Esophagus (tissue), 2 donors: ENCODE data around the gene OR2Z1. TPM values are rescaled to one million over a fixed set of nuclear protein-coding genes. Genes with fewer than 3 reads are reported as not detected.

Source experiments
- H3K27ac ChIP-seq, 2 donors: one replicate each; pipeline ENCODE4 v1.5.1; 2013; ENCODE audit warnings: low read depth in 2 of 2, mild to moderate bottlenecking in 2 of 2, inconsistent platforms in 1 of 2, low read length in 1 of 2, moderate library complexity in 1 of 2
- H3K27me3 ChIP-seq, 2 donors: one replicate each; pipeline ENCODE4 v1.6.1; 2013; ENCODE audit warnings: low read length in 2 of 2, control low read depth in 1 of 2, mild to moderate bottlenecking in 1 of 2; ENCODE audit not compliant: insufficient read depth in 2 of 2, control insufficient read depth in 1 of 2
- H3K36me3 ChIP-seq, 2 donors: one replicate each; pipeline ENCODE4 v1.6.1; 2013; ENCODE audit warnings: low read length in 1 of 2; ENCODE audit not compliant: control insufficient read depth in 2 of 2, insufficient read depth in 2 of 2
- H3K4me1 ChIP-seq, 2 donors: one replicate each; pipeline ENCODE4 v1.6.1; 2013; ENCODE audit warnings: low read length in 1 of 2; ENCODE audit not compliant: control insufficient read depth in 2 of 2, insufficient read depth in 2 of 2
- H3K4me3 ChIP-seq, 2 donors: one replicate each; pipeline ENCODE4 v1.5.1; 2013; ENCODE audit warnings: low read length in 2 of 2, mild to moderate bottlenecking in 2 of 2, low read depth in 1 of 2, moderate library complexity in 1 of 2
- H3K9me3 ChIP-seq, 2 donors: one replicate each; pipeline ENCODE4 v1.6.1; 2013; ENCODE audit warnings: mild to moderate bottlenecking in 2 of 2, low read depth in 1 of 2, low read length in 1 of 2, moderate library complexity in 1 of 2; ENCODE audit not compliant: control insufficient read depth in 2 of 2, insufficient read depth in 1 of 2
- WGBS, 2 donors: extraction: QIAGEN DNeasy Blood & Tissue Kit; methylation state at CpG; one replicate each; pipeline ENCODE4 v1.1.7; 2013; 5-methylcytosine and 5-hydroxymethylcytosine counted together
- polyA plus RNA-seq, 2 donors: library from polyadenylated mRNA; stranded (reverse); fragments of 200-250 nt; gene quantifications; one replicate each; pipeline ENCODE4 v1.2.3, GENCODE V29; 2013
- donor health status: healthy with polysubstance abuse.
- donor health status: Bipolar disorder and iron deficiency.

Gene OR2Z1, protein sequence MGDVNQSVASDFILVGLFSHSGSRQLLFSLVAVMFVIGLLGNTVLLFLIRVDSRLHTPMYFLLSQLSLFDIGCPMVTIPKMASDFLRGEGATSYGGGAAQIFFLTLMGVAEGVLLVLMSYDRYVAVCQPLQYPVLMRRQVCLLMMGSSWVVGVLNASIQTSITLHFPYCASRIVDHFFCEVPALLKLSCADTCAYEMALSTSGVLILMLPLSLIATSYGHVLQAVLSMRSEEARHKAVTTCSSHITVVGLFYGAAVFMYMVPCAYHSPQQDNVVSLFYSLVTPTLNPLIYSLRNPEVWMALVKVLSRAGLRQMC
- polyA plus RNA-seq, result not detected

DNA sequence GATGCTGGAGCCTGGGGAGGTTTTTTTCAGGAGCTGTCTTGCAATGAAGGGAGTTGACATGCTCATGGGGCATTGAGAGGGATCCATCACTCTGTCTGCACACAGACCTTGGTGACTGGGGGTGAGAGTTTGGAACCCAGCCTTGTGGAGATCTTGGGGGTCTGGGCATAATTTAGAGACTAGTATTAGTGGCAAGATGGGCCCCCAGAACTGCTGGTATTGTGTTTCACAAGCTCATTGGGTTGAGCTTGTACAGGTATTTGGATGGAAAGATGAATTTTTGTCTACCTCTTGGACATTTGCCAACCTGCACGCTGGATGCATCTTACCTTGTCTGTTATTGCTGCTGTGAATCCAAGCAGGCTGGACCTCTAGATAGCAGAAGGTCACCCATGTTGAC is at the start of gene OR2Z1:
OR2Z1 (plus strand) TSS at position 301 of the 400 bp plus-strand sequence. CDS start 9,395 bp downstream, outside the sequence.
- H3K27me3 ChIP-seq, result no peaks in the 10 kb centered on the region
- no peaks in the 10 kb centered on the region for H3K36me3 ChIP-seq
- 50 to 72% methylated on average over 1 of the region's 1 CpG for WGBS, 2 donors
- H3K4me1 ChIP-seq, result no peaks in the 10 kb centered on the region
- H3K9me3 ChIP-seq, result no peaks in the 10 kb centered on the region
- no peak within 1 kb of the TSS for H3K27ac ChIP-seq
- no peak within 1 kb of the TSS for H3K4me3 ChIP-seq

DNA sequence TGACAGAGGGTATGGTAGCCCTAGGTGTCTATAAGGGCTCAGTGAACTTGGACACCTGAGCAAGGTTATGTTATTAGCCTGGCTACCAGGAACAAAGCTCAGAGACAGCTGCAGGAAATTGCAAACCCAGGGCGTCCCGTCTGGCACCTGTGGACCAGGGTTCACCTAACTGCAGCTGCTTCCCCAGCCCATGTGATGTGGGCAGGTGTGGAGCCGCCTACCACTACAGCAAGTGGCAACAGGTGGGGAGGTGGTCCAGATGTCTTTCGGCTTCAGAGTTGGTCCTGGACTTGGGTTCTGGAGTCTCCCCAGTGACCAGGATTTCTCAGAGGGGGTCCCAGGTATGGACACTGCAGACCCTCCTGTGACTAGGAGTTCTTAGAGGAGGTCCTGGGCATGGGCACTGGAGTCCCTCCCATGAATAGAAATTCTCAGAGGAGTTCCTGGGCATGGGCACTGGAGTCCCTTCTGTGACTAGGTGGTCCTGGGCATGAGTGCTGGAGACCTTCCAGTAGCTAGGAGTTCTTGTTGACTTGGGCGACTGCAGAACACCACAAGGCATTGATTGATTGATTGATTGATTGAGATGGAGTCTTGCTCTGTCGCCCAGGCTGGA is 48.0 kb upstream of the OR2Z1 start:
- no peaks in the 10 kb centered on the region for H3K27me3 ChIP-seq
- no peak overlapping the region for H3K27ac ChIP-seq
- H3K4me1 ChIP-seq, result no peaks in the 10 kb centered on the region
- no peak overlapping the region for H3K4me3 ChIP-seq
- H3K9me3 ChIP-seq, result peaks cover 0 to 2% of the 10 kb centered on the region in 2 donors
- 66 to 73% methylated on average over 6 of the region's 6 CpGs for WGBS, 2 donors
- no peaks in the 10 kb centered on the region for H3K36me3 ChIP-seq

DNA sequence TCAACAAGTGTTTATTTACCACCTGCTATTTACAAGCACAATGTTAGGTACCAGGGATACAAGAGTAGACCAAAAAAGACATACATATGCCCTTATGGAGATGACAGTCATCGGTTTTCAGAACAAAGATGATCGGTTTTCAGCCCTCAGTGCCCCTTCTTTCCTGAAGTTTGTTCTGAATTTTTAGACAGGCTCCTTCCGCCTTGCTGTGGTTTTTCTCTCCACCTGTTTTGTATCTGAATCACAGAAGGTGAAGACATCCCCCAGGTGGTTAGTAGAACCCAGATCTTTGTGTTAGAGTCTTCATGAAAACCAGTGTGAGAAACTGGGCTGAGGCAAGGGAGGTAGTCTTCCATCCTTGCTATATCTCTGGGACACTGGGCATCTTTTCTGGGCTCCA is 46.4 kb upstream of the OR2Z1 start:
- Histone ChIP-seq H3K4me3 (no peak overlapping the region), H3K4me1 (no peaks in the 10 kb centered on the region), H3K27ac (no peak overlapping the region), H3K36me3 (no peaks in the 10 kb centered on the region), H3K9me3 (peaks cover 0 to 3% of the 10 kb centered on the region in 2 donors), H3K27me3 (no peaks in the 10 kb centered on the region)
- WGBS, 2 donors, result 60 to 79% methylated on average over 3 of the region's 3 CpGs

DNA sequence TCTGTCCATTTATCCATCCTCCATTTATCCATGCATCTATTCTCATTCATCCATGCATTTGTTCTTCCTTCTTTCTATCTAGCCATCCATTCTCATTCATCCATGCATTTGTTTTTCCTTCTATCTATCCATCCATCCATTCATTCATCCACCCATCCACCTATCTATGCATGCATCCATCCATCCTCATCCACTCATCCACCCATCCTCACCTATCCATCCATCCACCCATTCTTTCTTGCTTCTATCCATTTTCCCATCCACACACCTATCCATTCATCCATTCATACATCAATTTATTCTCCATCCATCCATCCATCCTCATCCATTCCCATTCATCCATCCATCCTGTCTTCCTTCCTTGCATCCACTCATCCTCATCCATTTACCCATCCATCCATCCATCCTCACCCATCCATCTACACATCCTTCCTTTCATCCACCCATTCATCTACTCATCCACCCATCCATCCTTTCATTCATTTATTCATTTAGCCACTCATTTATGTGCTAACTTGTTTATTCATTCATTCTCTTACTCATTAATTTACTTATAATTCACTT is 43.1 kb upstream of the OR2Z1 start:
- no peaks in the 10 kb centered on the region for H3K27me3 ChIP-seq
- peaks cover 0 to 3% of the 10 kb centered on the region in 2 donors for H3K9me3 ChIP-seq
- H3K4me3 ChIP-seq, result no peak overlapping the region
- no peak overlapping the region for H3K27ac ChIP-seq
- H3K4me1 ChIP-seq, result no peaks in the 10 kb centered on the region
- H3K36me3 ChIP-seq, result no peaks in the 10 kb centered on the region

DNA sequence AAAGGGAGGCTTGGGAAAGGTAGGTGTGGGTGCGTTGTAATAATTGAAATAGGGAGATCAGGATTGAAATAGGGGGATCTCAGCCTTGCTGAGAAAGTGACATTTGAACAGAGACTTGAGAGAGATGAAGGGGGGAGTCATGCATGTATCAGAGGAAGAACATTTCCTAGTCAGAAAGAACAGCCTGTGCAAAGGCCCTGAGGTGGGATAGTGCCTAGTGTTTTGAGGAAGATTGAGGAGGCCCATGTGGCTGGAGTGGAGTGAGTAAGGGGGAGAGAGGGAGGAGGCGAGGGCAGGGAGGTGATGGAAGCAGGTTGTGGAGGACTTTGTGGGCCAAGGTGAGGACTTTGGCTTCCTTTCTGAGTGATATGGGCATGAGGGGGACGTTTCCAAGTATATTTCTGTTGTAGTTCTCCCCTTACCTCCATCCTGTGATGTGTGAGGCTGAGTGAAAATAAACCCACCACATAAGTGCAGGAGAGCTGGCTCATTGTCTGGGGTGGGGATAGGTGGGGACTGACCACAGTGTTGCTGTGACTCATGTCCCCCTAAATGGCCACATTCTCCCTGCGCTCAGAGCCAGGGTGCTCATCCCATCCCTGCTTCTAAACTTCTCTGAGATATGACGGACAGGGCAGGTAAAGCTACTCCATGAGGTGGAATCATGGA is 40.6 kb upstream of the OR2Z1 start:
- H3K9me3 ChIP-seq, result peaks cover 0 to 3% of the 10 kb centered on the region in 2 donors
- no peak overlapping the region for H3K4me3 ChIP-seq
- no peaks in the 10 kb centered on the region for H3K36me3 ChIP-seq
- 74 to 78% methylated on average over 5 of the region's 5 CpGs for WGBS, 2 donors
- no peak overlapping the region for H3K27ac ChIP-seq
- H3K27me3 ChIP-seq, result no peaks in the 10 kb centered on the region
- no peaks in the 10 kb centered on the region for H3K4me1 ChIP-seq

DNA sequence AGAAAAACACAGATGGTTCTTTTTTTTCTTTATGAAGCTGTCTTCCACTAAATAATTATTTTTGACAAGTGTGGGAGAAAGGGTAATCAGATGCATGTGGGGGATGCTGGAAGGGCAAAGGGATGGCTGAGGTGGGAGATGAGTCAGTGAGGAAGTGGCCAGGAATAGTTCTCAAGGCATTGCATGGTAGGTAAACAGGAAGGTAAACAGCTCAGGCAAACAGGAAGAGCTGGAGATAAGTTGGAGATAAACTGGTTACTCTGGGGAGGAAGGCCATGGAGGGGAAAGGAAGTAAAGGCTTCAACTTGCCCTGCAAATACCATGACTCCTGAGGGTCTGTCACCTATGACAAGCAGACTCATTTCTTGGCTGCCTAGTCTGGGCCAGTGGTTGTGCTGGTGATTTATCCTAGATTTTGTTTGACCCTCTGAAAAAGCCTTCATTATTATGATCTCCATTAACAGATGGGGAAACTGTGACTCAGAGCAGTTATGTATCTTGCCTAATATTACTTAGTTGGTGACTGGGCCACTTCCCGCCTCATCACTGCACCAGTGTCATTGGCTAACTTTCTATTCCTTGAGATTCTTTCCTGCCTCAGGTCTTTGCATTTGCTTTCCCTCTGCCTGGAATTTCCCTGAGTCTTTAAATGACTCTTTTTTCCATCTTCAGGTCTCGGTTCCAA is 39.9 kb upstream of the OR2Z1 start:
- no peaks in the 10 kb centered on the region for H3K4me1 ChIP-seq
- H3K4me3 ChIP-seq, result no peak overlapping the region
- no peak overlapping the region for H3K27ac ChIP-seq
- peaks cover 0 to 3% of the 10 kb centered on the region in 2 donors for H3K9me3 ChIP-seq
- no peaks in the 10 kb centered on the region for H3K27me3 ChIP-seq
- no peaks in the 10 kb centered on the region for H3K36me3 ChIP-seq
- 69% methylated on average over 2 of the region's 2 CpGs for WGBS, 2 donors

DNA sequence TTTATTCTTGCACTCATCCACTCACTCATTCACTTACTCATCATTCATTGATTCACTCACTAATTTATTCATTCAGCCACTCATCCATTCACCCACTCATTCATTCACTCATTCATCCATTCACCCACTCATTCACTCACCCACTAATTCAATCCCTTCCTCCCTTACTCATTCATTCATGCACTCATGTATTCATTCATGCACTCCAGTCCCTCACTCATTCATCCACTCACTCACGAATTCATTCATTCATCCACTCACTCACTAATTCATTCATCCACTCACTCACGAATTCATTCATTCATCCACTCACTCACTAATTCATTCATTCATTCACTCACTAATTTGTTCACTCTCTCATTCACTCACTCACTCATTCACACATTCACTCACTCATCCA is 39.0 kb upstream of the OR2Z1 start:
- Histone ChIP-seq H3K4me3 (no peak overlapping the region), H3K9me3 (peaks cover 0 to 3% of the 10 kb centered on the region in 2 donors), H3K27ac (no peak overlapping the region), H3K4me1 (no peaks in the 10 kb centered on the region), H3K27me3 (no peaks in the 10 kb centered on the region), H3K36me3 (no peaks in the 10 kb centered on the region)
- WGBS, 2 donors, result 50 to 55% methylated on average over 2 of the region's 2 CpGs

DNA sequence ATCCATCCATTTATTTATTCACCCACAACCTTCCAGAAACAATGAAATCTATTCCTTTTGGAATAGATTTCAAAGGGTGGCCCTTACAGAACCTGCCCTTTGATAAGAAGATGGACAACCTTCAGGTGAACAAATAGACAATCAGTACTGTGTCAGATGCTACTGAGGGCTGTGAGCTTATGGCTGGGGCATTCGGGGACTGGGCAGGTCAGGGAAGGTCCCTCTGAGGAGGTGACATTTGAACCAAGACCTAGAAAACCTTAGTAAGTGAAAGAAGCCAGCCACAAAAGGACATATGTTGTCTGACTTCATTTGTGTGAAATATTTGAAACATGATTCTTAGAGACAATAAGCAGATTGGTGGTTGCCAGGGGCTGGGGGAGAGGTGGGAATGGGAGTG is 38.5 kb upstream of the OR2Z1 start:
- Histone ChIP-seq H3K27ac (no peak overlapping the region), H3K36me3 (no peaks in the 10 kb centered on the region)
- 67 to 69% methylated on average over 1 of the region's 1 CpG for WGBS, 2 donors

More for the DNA sequence above, 38.5 kb upstream of the OR2Z1 start:
- peaks cover 0 to 3% of the 10 kb centered on the region in 2 donors for H3K9me3 ChIP-seq
- no peaks in the 10 kb centered on the region for H3K27me3 ChIP-seq
- no peak overlapping the region for H3K4me3 ChIP-seq
- H3K4me1 ChIP-seq, result no peaks in the 10 kb centered on the region
